Mesenchymal stem cell (in vitro differentiated cells and primary cell): ENCODE results near the gene SOCS1.

Experiments used
- DNase-seq: peaks from one replicate; pipeline ENCODE4 v3.0.0-alpha.2; 2013
- H2AFZ ChIP-seq: one replicate; pipeline ENCODE4 v1.6.1; 2013; ENCODE audit warnings: low read depth, mild to moderate bottlenecking, control low read depth, inconsistent platforms, low read length, moderate library complexity
- H2AK5ac ChIP-seq: 2 replicates; pipeline ENCODE4 v1.6.1; 2013; ENCODE audit warnings: low read length, moderate library complexity, mild to moderate bottlenecking, inconsistent platforms; ENCODE audit not compliant: severe bottlenecking
- H2BK120ac ChIP-seq: one replicate; pipeline ENCODE4 v1.6.1; 2013; ENCODE audit warnings: low read depth, mild to moderate bottlenecking, inconsistent platforms, low read length, moderate library complexity
- H2BK12ac ChIP-seq, 2 experiments: one replicate each; pipeline ENCODE4 v1.6.1; 2013; ENCODE audit warnings: inconsistent platforms in 2 of 2, low read length in 2 of 2, mild to moderate bottlenecking in 2 of 2, moderate library complexity in 2 of 2, control low read depth in 1 of 2
- H2BK15ac ChIP-seq: one replicate; pipeline ENCODE4 v1.6.1; 2013; ENCODE audit warnings: mild to moderate bottlenecking, low read depth, inconsistent platforms; ENCODE audit not compliant: poor library complexity, severe bottlenecking
- H2BK5ac ChIP-seq: 2 replicates; pipeline ENCODE4 v1.6.1; 2013; ENCODE audit warnings: low read depth, mild to moderate bottlenecking, low read length, control low read depth, inconsistent platforms; ENCODE audit not compliant: poor library complexity, severe bottlenecking
- H3K14ac ChIP-seq, 2 experiments: one replicate each; pipeline ENCODE4 v1.6.1; 2013; ENCODE audit warnings: inconsistent platforms in 2 of 2, low read length in 2 of 2, control low read depth in 1 of 2, mild to moderate bottlenecking in 1 of 2, moderate library complexity in 1 of 2
- H3K18ac ChIP-seq, 2 experiments: one replicate each; pipeline ENCODE4 v1.6.1; 2013; ENCODE audit warnings: inconsistent platforms in 2 of 2, low read length in 2 of 2, control low read depth in 1 of 2, low read depth in 1 of 2, mild to moderate bottlenecking in 1 of 2
- H3K23ac ChIP-seq, 2 experiments: one replicate each; pipeline ENCODE4 v1.6.1; 2013; ENCODE audit warnings: inconsistent platforms in 2 of 2, low read length in 2 of 2, mild to moderate bottlenecking in 2 of 2, moderate library complexity in 2 of 2, control low read depth in 1 of 2
- H3K27ac ChIP-seq: 2 replicates; pipeline ENCODE4 v1.5.1; 2013; ENCODE audit warnings: mild to moderate bottlenecking, moderate library complexity, low read length, control low read depth, inconsistent platforms; ENCODE audit not compliant: poor library complexity, severe bottlenecking
- H3K27me3 ChIP-seq, 2 experiments: 2 replicates each; pipeline versions ENCODE4 v1.6.1 to v1.7.0; 2013; ENCODE audit warnings: low read length in 2 of 2, mild to moderate bottlenecking in 2 of 2, moderate library complexity in 2 of 2, control low read depth in 1 of 2, inconsistent platforms in 1 of 2; ENCODE audit not compliant: control insufficient read depth in 1 of 2, insufficient read depth in 1 of 2
- H3K36me3 ChIP-seq, 2 experiments: 2 replicates each; pipeline versions ENCODE4 v1.6.1 to v1.7.0; 2013; ENCODE audit warnings: low read length in 2 of 2, control low read depth in 1 of 2, inconsistent platforms in 1 of 2, low read depth in 1 of 2, mild to moderate bottlenecking in 1 of 2; ENCODE audit not compliant: insufficient read depth in 2 of 2, control insufficient read depth in 1 of 2
- H3K4ac ChIP-seq, 2 experiments: one replicate each; pipeline ENCODE4 v1.6.1; 2013; ENCODE audit warnings: inconsistent platforms in 2 of 2, low read length in 2 of 2, mild to moderate bottlenecking in 2 of 2, moderate library complexity in 2 of 2, control low read depth in 1 of 2, low read depth in 1 of 2
- H3K4me1 ChIP-seq: 2 replicates; pipeline ENCODE4 v1.6.1; 2013; ENCODE audit warnings: low read depth, low read length, control low read depth; ENCODE audit not compliant: control insufficient read depth, insufficient read depth
- H3K4me2 ChIP-seq: 2 replicates; pipeline ENCODE4 v1.6.1; 2013; ENCODE audit warnings: low read length, mild to moderate bottlenecking, inconsistent platforms; ENCODE audit not compliant: poor library complexity, severe bottlenecking
- H3K4me3 ChIP-seq, 2 experiments: 2 replicates each; pipeline versions ENCODE4 v1.5.1 to v1.7.0; 2013; ENCODE audit warnings: low read length in 2 of 2, mild to moderate bottlenecking in 2 of 2, control low read depth in 1 of 2, low read depth in 1 of 2; ENCODE audit not compliant: insufficient read depth in 1 of 2
- H3K79me1 ChIP-seq: replicated peaks from 2 replicates; pipeline ENCODE4 v1.6.1; 2013; ENCODE audit warnings: mild to moderate bottlenecking, control low read depth, low read length, inconsistent platforms; ENCODE audit not compliant: poor library complexity, severe bottlenecking
- H3K9ac ChIP-seq: 2 replicates; pipeline ENCODE4 v1.7.0; 2013; ENCODE audit warnings: mild to moderate bottlenecking, low read length, moderate library complexity
- H3K9me3 ChIP-seq: 2 replicates; pipeline ENCODE4 v1.7.0; 2013; ENCODE audit warnings: mild to moderate bottlenecking, low read length; ENCODE audit not compliant: control insufficient read depth
- H4K8ac ChIP-seq: one replicate; pipeline ENCODE4 v1.6.1; 2013; ENCODE audit warnings: inconsistent platforms, mild to moderate bottlenecking, low read length, moderate library complexity
- H4K91ac ChIP-seq: one replicate; pipeline ENCODE4 v1.6.1; 2013; ENCODE audit warnings: mild to moderate bottlenecking, low read length, inconsistent platforms
- WGBS: methylation state at CpG from one replicate; pipeline ENCODE4 v1.1.7; 2013; ENCODE audit warnings: mixed read lengths; 5-methylcytosine and 5-hydroxymethylcytosine counted together

SOCS1 gene

GRCh38 chr16:11268921-11269375, 12.9 kb upstream of the SOCS1 start, which contains the start of gene TNP2:
TSS of gene TNP2 (minus strand) at chr16:11269325. CDS start at chr16:11269262, 63 bp downstream.
- no peak within 1 kb of the TSS for H2AFZ ChIP-seq
- 98% methylated on average over 9 of the region's 11 CpGs for WGBS

GRCh38 chr16:11265124-11265523, 9.1 kb upstream of the SOCS1 start:
- Histone ChIP-seq H3K27ac (no peak overlapping the region), H3K36me3 (no peaks in the 10 kb centered on the region), H2AFZ (no peak overlapping the region), H3K4me2 (no peak overlapping the region), H3K4me3 (no peak overlapping the region), H3K79me1 (no peaks in the 10 kb centered on the region), H2AK5ac (no peak overlapping the region), H2BK15ac (no peak overlapping the region), H4K8ac (no peak overlapping the region), H2BK120ac (no peak overlapping the region), H3K9ac (no peak overlapping the region), H2BK5ac (no peak overlapping the region), H3K4ac (no peak overlapping the region), H3K9me3 (no peaks in the 10 kb centered on the region), H4K91ac (no peak overlapping the region), H3K14ac (no peak overlapping the region), H2BK12ac (no peak overlapping the region), H3K4me1 (peaks cover 3% of the 10 kb centered on the region), H3K23ac (no peak overlapping the region), H3K18ac (no peak overlapping the region), H3K27me3 (peaks cover 0 to 27% of the 10 kb centered on the region in 2 experiments)
- no peak for DNase-seq
- 90% methylated on average over 7 of the region's 7 CpGs for WGBS

More at GRCh38 chr16:11268921-11269375, 12.9 kb upstream of the SOCS1 start, which contains the start of gene TNP2:
- Histone ChIP-seq H3K23ac (no peak within 1 kb of the TSS), H3K9me3 (no peaks in the 10 kb centered on the region), H4K8ac (no peak within 1 kb of the TSS), H3K14ac (no peak within 1 kb of the TSS), H3K79me1 (no peaks in the 10 kb centered on the region), H3K4me1 (peaks cover 4% of the 10 kb centered on the region), H2BK12ac (no peak within 1 kb of the TSS), H2AK5ac (peak within 1 kb of the TSS; percentile 10), H3K9ac (no peak within 1 kb of the TSS), H3K4me2 (no peak within 1 kb of the TSS), H3K4me3 (no peak within 1 kb of the TSS), H3K27me3 (peaks cover 0 to 26% of the 10 kb centered on the region in 2 experiments), H2BK5ac (no peak within 1 kb of the TSS), H4K91ac (no peak within 1 kb of the TSS), H3K18ac (no peak within 1 kb of the TSS), H3K27ac (no peak within 1 kb of the TSS), H3K36me3 (no peaks in the 10 kb centered on the region), H3K4ac (no peak within 1 kb of the TSS), H2BK120ac (no peak within 1 kb of the TSS), H2BK15ac (peak within 1 kb of the TSS; percentile 29)
- DNase-seq = no peak

GRCh38 chr16:11264155-11264832, 8.3 kb upstream of the SOCS1 start:
- Histone ChIP-seq H2AK5ac (no peak overlapping the region), H3K4me3 (no peak overlapping the region), H3K4me2 (no peak overlapping the region), H3K9me3 (no peaks in the 10 kb centered on the region), H3K4me1 (peaks cover 3% of the 10 kb centered on the region), H3K4ac (no peak overlapping the region), H2BK12ac (no peak overlapping the region), H3K27me3 (peaks cover 0 to 29% of the 10 kb centered on the region in 2 experiments), H3K27ac (no peak overlapping the region), H4K8ac (no peak overlapping the region), H3K79me1 (no peaks in the 10 kb centered on the region), H2BK120ac (no peak overlapping the region), H4K91ac (no peak overlapping the region), H2BK15ac (no peak overlapping the region), H3K14ac (no peak overlapping the region), H2AFZ (no peak overlapping the region), H3K9ac (no peak overlapping the region), H2BK5ac (no peak overlapping the region), H3K36me3 (no peaks in the 10 kb centered on the region), H3K23ac (no peak overlapping the region), H3K18ac (no peak overlapping the region)
- DNase-seq = no peak
- 79% methylated on average over 5 of the region's 9 CpGs for WGBS

- Histone ChIP-seq H3K14ac (no peak overlapping the region), H3K27me3 (peaks cover 0 to 27% of the 10 kb centered on the region in 2 experiments)
- DNase-seq = no peak
Measured at GRCh38 chr16:11263737-11264136, 7.7 kb upstream of the SOCS1 start.

More at GRCh38 chr16:11263737-11264136, 7.7 kb upstream of the SOCS1 start:
- WGBS = 75% methylated on average over 4 of the region's 4 CpGs
- Histone ChIP-seq H3K9ac (no peak overlapping the region), H2BK15ac (no peak overlapping the region), H3K4me3 (no peak overlapping the region), H3K36me3 (no peaks in the 10 kb centered on the region), H3K18ac (no peak overlapping the region), H2BK5ac (no peak overlapping the region), H3K27ac (no peak overlapping the region), H3K79me1 (no peaks in the 10 kb centered on the region), H2AK5ac (no peak overlapping the region), H3K9me3 (no peaks in the 10 kb centered on the region), H2BK12ac (no peak overlapping the region), H4K8ac (no peak overlapping the region), H3K4me2 (no peak overlapping the region), H3K4ac (no peak overlapping the region), H4K91ac (no peak overlapping the region), H3K23ac (no peak overlapping the region), H2BK120ac (no peak overlapping the region), H2AFZ (no peak overlapping the region), H3K4me1 (peaks cover 6% of the 10 kb centered on the region)
